ENCODE results near the gene POTEJ.
"Not testable (repeated sequence)": the region's sequence is repeated elsewhere in the genome, so short reads cannot be mapped to it uniquely, and the experiment has no call there.

Gene POTEJ

GRCh38 chr2:130608276-130609001 is 2.8 kb upstream of the POTEJ start:
- not testable (repeated sequence) for DNase-seq

GRCh38 chr2:130609002-130609920 is 2.0 kb upstream of the POTEJ start:
- DNase-seq = not testable (repeated sequence)

- not testable (repeated sequence) for DNase-seq
Observed at GRCh38 chr2:130610486-130610885, 754 bp upstream of the POTEJ start.

- not testable (repeated sequence) for DNase-seq
Observed at GRCh38 chr2:130628784-130629475, 17.7 kb downstream of the POTEJ start.

- DNase-seq = not testable (repeated sequence)
Observed at GRCh38 chr2:130638973-130639372, 27.7 kb downstream of the POTEJ start.

GRCh38 chr2:130641688-130642087 is 30.4 kb downstream of the POTEJ start:
- not testable (repeated sequence) for DNase-seq

- not testable (repeated sequence) for DNase-seq
Observed at GRCh38 chr2:130649285-130649684, 38.0 kb downstream of the POTEJ start.

- DNase-seq = not testable (repeated sequence)
Observed at GRCh38 chr2:130664506-130664905, 53.3 kb downstream of the POTEJ start.

GRCh38 chr2:130665596-130665995 is 54.4 kb downstream of the POTEJ start:
- not testable (repeated sequence) for DNase-seq

- not testable (repeated sequence) for DNase-seq
Observed at GRCh38 chr2:130667516-130667915, 56.3 kb downstream of the POTEJ start.

- not testable (repeated sequence) for DNase-seq
Observed at GRCh38 chr2:130670026-130670745, 58.9 kb downstream of the POTEJ start.

GRCh38 chr2:130692041-130692770 is 81.0 kb downstream of the POTEJ start:
- DNase-seq = not testable (repeated sequence)

GRCh38 chr2:130693474-130693873 is 82.2 kb downstream of the POTEJ start:
- DNase-seq = peak; percentile 1 to 39 (median 10)

GRCh38 chr2:130703250-130703649 is 92.0 kb downstream of the POTEJ start:
- not testable (repeated sequence) for DNase-seq

Data from suppressor macrophage (primary cell).